OCI-LY7 (cell line): ENCODE results near the gene ZPR1. TPM values are rescaled to one million over a fixed set of nuclear protein-coding genes. Genes with fewer than 3 reads are reported as not detected.

Source experiments
- BruUV-seq: library from RNA; stranded (reverse); fragments of 400-500 nt; replicated peaks from 2 replicates; lab custom pipeline; 2021; lab: Mats Ljungman, UMichigan
- CTCF ChIA-PET: fragments of 300-600 bp; sonication (Branson Sonifier 250); formaldehyde crosslinking; loops from one replicate; lab custom pipeline; 2022; ENCODE audit warnings: antibody characterized with exemption; ENCODE audit not compliant: unreplicated experiment; lab: Charles Lee
- POLR2A ChIA-PET: fragments of 300-600 bp; sonication (Branson Sonifier 250); formaldehyde crosslinking; loops from one replicate; lab custom pipeline; 2022; ENCODE audit warnings: antibody characterized with exemption; lab: Charles Lee
- DNase-seq: peaks from one replicate; pipeline ENCODE4 v3.0.0-alpha.2; 2015; ENCODE audit warnings: low spot score
- H2AFZ ChIP-seq: fragments of 200-600 bp; sonication (generic), shearing (Covaris generic); 2 replicates; pipeline ENCODE4 v1.6.1; 2014; ENCODE audit warnings: mild to moderate bottlenecking, antibody characterized with exemption, low read length, moderate library complexity
- H3K27ac ChIP-seq: fragments of 200-600 bp; sonication (generic); 2 replicates; pipeline ENCODE4 v1.5.1; 2014; ENCODE audit warnings: mixed run types, low read depth, mild to moderate bottlenecking, moderate library complexity, low read length, inconsistent platforms; ENCODE audit not compliant: poor library complexity, severe bottlenecking
- H3K36me3 ChIP-seq: fragments of 200-600 bp; sonication (generic); 2 replicates; pipeline ENCODE4 v1.6.1; 2014; ENCODE audit warnings: mild to moderate bottlenecking, antibody characterized with exemption, low read length, moderate library complexity, mixed read lengths; ENCODE audit not compliant: insufficient read depth
- H3K4me1 ChIP-seq: fragments of 200-600 bp; sonication (generic); 2 replicates; pipeline ENCODE4 v1.5.1; 2014; ENCODE audit warnings: mild to moderate bottlenecking, low read length; ENCODE audit not compliant: insufficient read depth, poor library complexity, severe bottlenecking
- H3K4me2 ChIP-seq: fragments of 200-600 bp; sonication (generic); 2 replicates; pipeline ENCODE4 v1.6.1; 2014; ENCODE audit warnings: mild to moderate bottlenecking, low read length
- H3K4me3 ChIP-seq: fragments of 200-600 bp; sonication (generic); 2 replicates; pipeline ENCODE4 v1.5.1; 2014; ENCODE audit warnings: mild to moderate bottlenecking, low read depth, low read length; ENCODE audit not compliant: poor library complexity, severe bottlenecking
- H3K79me2 ChIP-seq: fragments of 200-600 bp; sonication (generic); 2 replicates; pipeline ENCODE4 v1.6.1; 2016; ENCODE audit warnings: low read depth, mild to moderate bottlenecking, low read length, moderate library complexity, mixed read lengths; ENCODE audit not compliant: insufficient read depth
- H3K9me2 ChIP-seq: fragments of 200-600 bp; sonication (generic); 2 replicates; pipeline ENCODE4 v1.6.1; 2016; ENCODE audit warnings: mild to moderate bottlenecking, low read length, mixed read lengths; ENCODE audit not compliant: insufficient read depth
- H3K9me3 ChIP-seq: fragments of 200-600 bp; sonication (generic); 2 replicates; pipeline ENCODE4 v1.6.1; 2014; ENCODE audit warnings: mild to moderate bottlenecking, mixed run types, low read length, mixed read lengths
- H4K20me1 ChIP-seq: fragments of 200-600 bp; sonication (generic); 2 replicates; pipeline ENCODE4 v1.6.1; 2014; ENCODE audit warnings: mild to moderate bottlenecking, antibody characterized with exemption, low read length, moderate library complexity, mixed read lengths; ENCODE audit not compliant: insufficient read depth
- CTCF ChIP-seq: fragments of 200-600 bp; sonication (generic); conservative IDR thresholded peaks from 2 replicates; pipeline ENCODE4 v1.5.1; 2014; ENCODE audit warnings: mild to moderate bottlenecking, antibody characterized with exemption, low read length, moderate library complexity, mixed read lengths
- EZH2phosphoT487 ChIP-seq: fragments of 200-600 bp; sonication (generic); IDR thresholded peaks from 2 replicates; pipeline ENCODE4 v1.6.1; 2018; ENCODE audit warnings: low read depth, borderline replicate concordance, mild to moderate bottlenecking, mixed run types, antibody characterized with exemption, low read length, moderate library complexity, mixed read lengths
- intact Hi-C: fragments of 100-400 bp; cut with micrococcal nuclease; formaldehyde crosslinking; loops from one replicate; pipeline ENCODE4 v1.10.0; 2022; ENCODE audit not compliant: unreplicated experiment
- total RNA-seq, 2 experiments: library from RNA; depleted of rRNA in 1 of 2; stranded (reverse); fragments of >200 nt in 1 of 2; shearing (Covaris generic) in 1 of 2; gene quantifications; 2 replicates each; pipeline ENCODE4 v1.2.3, GENCODE V29; 2014 to 2022

The ZPR1 gene
- total RNA-seq, 2 experiments from 2014 or later: 57.4 to 67.5 TPM

- H3K27ac ChIP-seq: peak within 1 kb of the TSS; percentile 81
- intact Hi-C loops: loop anchor here (1.0 to 5.0 kb wide), 3 partner anchors 16 to 460 kb away; partner anchors contain the start of genes PCSK7, RNF214, SIDT2 and ZPR1
- peak within 1 kb of the TSS; percentile 75 for H2AFZ ChIP-seq
- H3K9me3 ChIP-seq: no peaks in the 10 kb centered on the region
- BruUV-seq: no TSS peak
- H3K4me3 ChIP-seq: peak within 1 kb of the TSS; percentile 81
- no peaks in the 10 kb centered on the region for H3K9me2 ChIP-seq
- peak; percentile 94 for DNase-seq
- ChIA-PET POLR2A (interaction anchor here (0.9 to 3.2 kb wide), 8 partner anchors 8 to 499 kb away, joined by 3 to 19 read pairs (median 3); partner anchors contain the start of gene ZPR1), CTCF (interaction anchor here (0.5 kb wide), 1 partner anchor 30 kb away, joined by 3 read pairs; no protein-coding TSS in a partner anchor)
- peaks cover 33% of the 10 kb centered on the region for H3K79me2 ChIP-seq
- TF ChIP-seq CTCF (no peak), EZH2phosphoT487 (no peak)
- H3K4me2 ChIP-seq: peak within 1 kb of the TSS; percentile 86
- H3K36me3 ChIP-seq: peaks cover 43% of the 10 kb centered on the region
- H3K4me1 ChIP-seq: peaks cover 43% of the 10 kb centered on the region
- H4K20me1 ChIP-seq: no peaks in the 10 kb centered on the region
These were observed 15.2 kb downstream of the ZPR1 start, which contains the start of gene BUD13 for GRCh38 chr11:116772443-116773202. Gene BUD13 (minus strand): TSS chr11:116772987. CDS start chr11:116772964, 23 bp downstream.

DNA sequence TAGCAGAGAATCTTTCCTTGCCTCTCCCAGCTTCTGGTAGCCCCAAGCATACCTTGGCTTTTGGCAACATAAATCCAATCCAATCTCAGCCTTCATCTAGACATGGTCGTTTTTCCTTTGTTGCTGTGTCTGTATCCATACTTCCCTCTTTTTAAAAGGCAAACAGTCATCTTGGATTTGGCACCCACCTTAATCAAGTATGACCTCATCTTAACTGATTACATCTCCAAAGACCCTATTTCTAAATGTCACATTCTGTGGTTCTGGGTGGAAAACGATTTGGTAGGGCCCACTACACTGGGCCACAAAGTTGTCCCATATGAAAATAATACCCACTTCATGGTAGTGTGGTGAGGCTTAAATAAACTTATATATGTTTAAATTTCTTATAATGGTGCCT is 15.9 kb downstream of the ZPR1 start:
- Histone ChIP-seq H3K4me3 (peak overlapping the region; percentile 81), H3K36me3 (peaks cover 39% of the 10 kb centered on the region), H3K4me2 (peak overlapping the region; percentile 86), H3K4me1 (peaks cover 43% of the 10 kb centered on the region), H4K20me1 (no peaks in the 10 kb centered on the region), H3K9me3 (no peaks in the 10 kb centered on the region), H3K9me2 (no peaks in the 10 kb centered on the region), H3K27ac (peak overlapping the region; percentile 81), H3K79me2 (peaks cover 33% of the 10 kb centered on the region), H2AFZ (peak overlapping the region; percentile 53; the same call in 1 of the 2 replicates)
- DNase-seq: peak; percentile 6
- POLR2A ChIA-PET: interaction anchor here (0.5 to 3.2 kb wide), 6 partner anchors 8 to 1428 kb away, joined by 3 to 19 read pairs (median 4); partner anchors contain the start of gene ZPR1
- BruUV-seq: TSS peak; percentile 75
- intact Hi-C loops: loop anchor here (1.0 to 5.0 kb wide), 3 partner anchors 16 to 460 kb away; partner anchors contain the start of genes PCSK7, RNF214, SIDT2 and ZPR1
- no peak for TF ChIP-seq CTCF
- no peak for TF ChIP-seq EZH2phosphoT487
- CTCF ChIA-PET: interaction anchor here (1.3 kb wide), 1 partner anchor 15 kb away, joined by 4 read pairs; no protein-coding TSS in a partner anchor
